NB4 (cell line): ENCODE measurements around the gene NWD2.

Experiments used
- DNase-seq: peaks from one replicate; pipeline ENCODE4 v3.0.0; 2010; ENCODE audit warnings: low read depth
- H3K4me3 ChIP-seq: one replicate; pipeline ENCODE4 v1.5.1; 2011; ENCODE audit warnings: mild to moderate bottlenecking, low read depth, low read length, moderate library complexity
- MYC ChIP-seq: IDR thresholded peaks from 2 replicates; pipeline ENCODE4 v1.6.1; 2011; ENCODE audit warnings: low read depth, low read length
- POLR2A ChIP-seq: IDR thresholded peaks from 2 replicates; pipeline ENCODE4 v1.6.1; 2011; ENCODE audit warnings: mild to moderate bottlenecking; ENCODE audit not compliant: insufficient read length; ENCODE audit errors: extremely low read depth
- TF ChIP-seq, protein P1 (sequence below): IDR thresholded peaks from 2 replicates; pipeline ENCODE4 v1.6.1; 2011; ENCODE audit warnings: low read depth, low read length
- TF ChIP-seq, protein P2 (sequence below): IDR thresholded peaks from one replicate; pipeline ENCODE4 v1.5.1; 2012; ENCODE audit warnings: low read depth, low read length

The NWD2 gene

GRCh38 chr4:37436546-37436945, 192.0 kb downstream of the NWD2 start:
- DNase-seq, result no peak
- H3K4me3 ChIP-seq, result no peak overlapping the region
- TF ChIP-seq, protein P1, sequence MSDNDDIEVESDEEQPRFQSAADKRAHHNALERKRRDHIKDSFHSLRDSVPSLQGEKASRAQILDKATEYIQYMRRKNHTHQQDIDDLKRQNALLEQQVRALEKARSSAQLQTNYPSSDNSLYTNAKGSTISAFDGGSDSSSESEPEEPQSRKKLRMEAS, result no peak
- TF ChIP-seq MYC (no peak), POLR2A (no peak)
- TF ChIP-seq, protein P2, sequence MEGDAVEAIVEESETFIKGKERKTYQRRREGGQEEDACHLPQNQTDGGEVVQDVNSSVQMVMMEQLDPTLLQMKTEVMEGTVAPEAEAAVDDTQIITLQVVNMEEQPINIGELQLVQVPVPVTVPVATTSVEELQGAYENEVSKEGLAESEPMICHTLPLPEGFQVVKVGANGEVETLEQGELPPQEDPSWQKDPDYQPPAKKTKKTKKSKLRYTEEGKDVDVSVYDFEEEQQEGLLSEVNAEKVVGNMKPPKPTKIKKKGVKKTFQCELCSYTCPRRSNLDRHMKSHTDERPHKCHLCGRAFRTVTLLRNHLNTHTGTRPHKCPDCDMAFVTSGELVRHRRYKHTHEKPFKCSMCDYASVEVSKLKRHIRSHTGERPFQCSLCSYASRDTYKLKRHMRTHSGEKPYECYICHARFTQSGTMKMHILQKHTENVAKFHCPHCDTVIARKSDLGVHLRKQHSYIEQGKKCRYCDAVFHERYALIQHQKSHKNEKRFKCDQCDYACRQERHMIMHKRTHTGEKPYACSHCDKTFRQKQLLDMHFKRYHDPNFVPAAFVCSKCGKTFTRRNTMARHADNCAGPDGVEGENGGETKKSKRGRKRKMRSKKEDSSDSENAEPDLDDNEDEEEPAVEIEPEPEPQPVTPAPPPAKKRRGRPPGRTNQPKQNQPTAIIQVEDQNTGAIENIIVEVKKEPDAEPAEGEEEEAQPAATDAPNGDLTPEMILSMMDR, result no peak

GRCh38 chr4:37437163-37437562, 192.6 kb downstream of the NWD2 start:
- no peak for DNase-seq
- H3K4me3 ChIP-seq, result no peak overlapping the region
- TF ChIP-seq POLR2A, result no peak

- no peak for DNase-seq
- no peak overlapping the region for H3K4me3 ChIP-seq
- TF ChIP-seq, protein P2, result no peak
- TF ChIP-seq MYC (no peak), POLR2A (no peak)
- TF ChIP-seq, protein P1, result no peak
These were observed 194.2 kb downstream of the NWD2 start for GRCh38 chr4:37438564-37439279.

DNA sequence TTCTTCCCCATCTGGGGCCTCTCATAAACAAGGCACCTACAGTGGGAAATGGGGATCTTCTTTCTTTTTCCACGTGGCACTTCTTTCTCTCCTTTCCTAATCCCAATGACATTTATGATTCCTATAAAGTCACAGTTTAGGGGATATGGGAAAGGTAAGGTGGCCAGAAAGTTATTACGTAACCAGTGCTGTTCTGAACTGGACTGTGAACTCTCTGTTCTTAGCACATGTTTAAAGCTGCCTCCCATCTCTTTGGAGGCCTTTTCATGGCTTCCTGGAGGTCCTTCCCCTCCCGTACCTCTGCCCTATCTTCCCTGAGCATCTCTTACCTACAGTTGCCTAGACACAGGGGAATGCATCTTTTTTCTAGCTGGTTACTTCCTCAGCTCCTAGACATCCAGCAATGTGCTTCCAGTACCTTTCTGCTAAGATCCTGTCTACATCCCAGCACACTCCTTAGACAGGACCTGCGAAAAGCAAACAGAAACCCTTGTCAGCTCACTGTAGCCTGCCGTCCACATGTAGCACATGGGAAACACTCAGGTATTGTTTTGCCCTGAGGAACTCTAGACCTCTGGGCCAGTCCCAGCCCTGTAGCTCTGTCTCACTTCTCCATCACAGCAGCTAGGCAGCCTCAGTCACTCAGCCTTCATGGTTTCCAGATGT, 195.4 kb downstream of the NWD2 start:
- no peak overlapping the region for H3K4me3 ChIP-seq
- no peak for DNase-seq
- no peak for TF ChIP-seq MYC
- TF ChIP-seq, protein P2, result no peak
- TF ChIP-seq, protein P1, result no peak
- no peak for TF ChIP-seq POLR2A

DNA sequence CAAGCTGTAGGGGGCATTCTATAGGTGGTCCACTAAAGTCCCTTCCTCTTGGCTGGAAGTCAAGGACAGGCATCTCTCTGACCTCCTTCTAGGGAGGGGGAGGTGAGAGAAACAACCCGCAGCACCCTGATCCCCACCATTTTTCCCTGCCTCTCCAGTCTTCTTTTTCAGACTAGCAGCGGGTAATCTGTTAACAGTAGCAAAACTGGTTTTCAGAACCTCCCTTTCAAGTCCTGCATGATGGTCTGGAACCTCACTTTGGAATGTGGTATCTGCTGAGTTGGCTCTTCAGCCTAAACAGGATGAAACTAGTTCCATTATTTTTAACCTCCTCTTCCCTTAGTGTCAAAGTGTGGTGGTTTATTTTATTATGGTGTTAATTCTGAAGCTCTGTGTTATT, 196.0 kb downstream of the NWD2 start:
- no peak for TF ChIP-seq POLR2A
- no peak for TF ChIP-seq MYC
- TF ChIP-seq, protein P2, result no peak
- TF ChIP-seq, protein P1, result no peak

GRCh38 chr4:37441231-37442061, 196.9 kb downstream of the NWD2 start:
- TF ChIP-seq, protein P1, result no peak
- TF ChIP-seq MYC, result no peak
- TF ChIP-seq, protein P2, result no peak
- TF ChIP-seq POLR2A, result no peak
- H3K4me3 ChIP-seq, result no peak overlapping the region
- DNase-seq, result no peak

More for the DNA sequence above, 196.0 kb downstream of the NWD2 start:
- no peak for DNase-seq
- no peak overlapping the region for H3K4me3 ChIP-seq
